HK-2 (cell line): ENCODE data around the gene PHF23.
A peak's percentile ranks its signal among the peaks of the same experiment; 100 is the strongest.

ENCODE experiments used
- DNase-seq: peaks from one replicate; pipeline ENCODE4 v3.0.0-alpha.2; 2018; ENCODE audit not compliant: unreplicated experiment

The PHF23 gene

DNA sequence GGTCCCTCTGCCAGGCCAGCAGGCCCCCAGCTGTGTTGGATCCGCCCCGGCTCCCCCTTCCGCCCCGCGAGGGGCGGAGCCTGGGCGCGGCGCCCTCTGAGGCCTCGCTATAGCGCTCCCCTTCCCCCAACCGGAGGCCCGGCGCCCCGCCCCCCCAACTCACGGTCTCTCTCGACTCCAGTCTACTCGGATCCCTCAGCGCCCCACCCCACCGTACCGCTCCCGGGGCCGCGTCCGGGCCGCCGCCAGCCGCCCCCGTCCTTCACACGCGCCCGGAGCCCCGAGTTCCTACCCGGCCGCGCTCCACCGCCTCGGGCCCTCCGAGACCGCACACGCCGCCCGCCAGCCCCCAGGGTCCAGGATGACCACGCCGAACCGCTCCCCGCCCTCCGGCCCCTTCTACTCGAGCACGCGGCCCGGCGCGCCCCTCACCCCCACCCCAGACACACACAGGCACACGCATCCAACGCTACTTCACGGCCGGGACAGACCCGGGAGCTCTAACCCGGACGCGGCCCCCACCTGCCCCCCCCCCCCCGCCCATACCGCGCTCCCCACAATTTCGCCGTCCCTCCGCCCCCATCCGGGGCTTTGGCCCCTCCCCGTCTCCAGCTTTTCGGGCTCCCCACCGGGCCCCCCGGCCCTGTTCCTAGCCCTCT is 1.4 kb downstream of the PHF23 start:
- DNase-seq = peak; percentile 77

DNA sequence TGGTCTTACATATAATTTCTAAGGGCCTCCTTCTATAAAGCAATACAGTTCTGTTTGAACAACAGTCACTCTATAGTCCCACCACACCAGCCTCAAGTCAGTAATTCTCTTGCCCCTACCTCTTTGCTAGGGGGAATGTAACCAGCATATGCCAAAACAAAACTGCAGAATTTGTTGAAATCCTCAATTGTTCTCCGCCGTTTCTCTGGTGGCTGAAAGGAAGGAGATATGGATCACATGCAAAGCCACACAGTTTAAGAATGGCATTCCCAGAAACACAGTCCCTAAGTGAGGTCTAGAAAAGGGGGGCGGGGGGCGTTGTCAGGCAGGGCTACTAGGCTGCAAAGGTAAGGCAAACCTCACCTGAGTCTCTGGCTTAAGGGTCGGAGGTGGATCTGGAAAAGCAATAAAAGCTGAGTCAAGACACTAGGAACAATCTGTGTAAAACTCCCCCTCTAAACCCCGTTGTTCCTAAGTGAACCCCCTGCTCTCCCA is 1.9 kb downstream of the PHF23 start:
- DNase-seq = no peak

DNA sequence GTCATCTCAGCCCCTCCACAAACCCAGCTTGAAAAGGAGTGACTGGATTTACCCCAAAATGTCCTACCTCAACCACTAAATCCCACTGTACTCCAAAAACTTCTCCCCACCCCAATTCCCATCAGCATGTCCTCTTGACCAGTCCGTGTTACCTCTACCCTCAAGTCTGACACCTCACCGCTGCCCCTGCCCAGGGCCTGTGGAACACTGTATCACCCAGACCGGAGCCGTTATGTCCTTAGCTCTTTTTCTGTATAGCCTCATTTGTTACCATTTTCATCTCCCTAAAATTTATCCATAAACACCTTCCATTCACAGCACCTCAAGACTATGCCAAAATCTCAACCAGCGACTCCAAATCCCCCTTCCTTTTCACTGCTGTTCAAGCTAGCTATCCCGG is 2.4 kb downstream of the PHF23 start:
- DNase-seq = no peak

DNA sequence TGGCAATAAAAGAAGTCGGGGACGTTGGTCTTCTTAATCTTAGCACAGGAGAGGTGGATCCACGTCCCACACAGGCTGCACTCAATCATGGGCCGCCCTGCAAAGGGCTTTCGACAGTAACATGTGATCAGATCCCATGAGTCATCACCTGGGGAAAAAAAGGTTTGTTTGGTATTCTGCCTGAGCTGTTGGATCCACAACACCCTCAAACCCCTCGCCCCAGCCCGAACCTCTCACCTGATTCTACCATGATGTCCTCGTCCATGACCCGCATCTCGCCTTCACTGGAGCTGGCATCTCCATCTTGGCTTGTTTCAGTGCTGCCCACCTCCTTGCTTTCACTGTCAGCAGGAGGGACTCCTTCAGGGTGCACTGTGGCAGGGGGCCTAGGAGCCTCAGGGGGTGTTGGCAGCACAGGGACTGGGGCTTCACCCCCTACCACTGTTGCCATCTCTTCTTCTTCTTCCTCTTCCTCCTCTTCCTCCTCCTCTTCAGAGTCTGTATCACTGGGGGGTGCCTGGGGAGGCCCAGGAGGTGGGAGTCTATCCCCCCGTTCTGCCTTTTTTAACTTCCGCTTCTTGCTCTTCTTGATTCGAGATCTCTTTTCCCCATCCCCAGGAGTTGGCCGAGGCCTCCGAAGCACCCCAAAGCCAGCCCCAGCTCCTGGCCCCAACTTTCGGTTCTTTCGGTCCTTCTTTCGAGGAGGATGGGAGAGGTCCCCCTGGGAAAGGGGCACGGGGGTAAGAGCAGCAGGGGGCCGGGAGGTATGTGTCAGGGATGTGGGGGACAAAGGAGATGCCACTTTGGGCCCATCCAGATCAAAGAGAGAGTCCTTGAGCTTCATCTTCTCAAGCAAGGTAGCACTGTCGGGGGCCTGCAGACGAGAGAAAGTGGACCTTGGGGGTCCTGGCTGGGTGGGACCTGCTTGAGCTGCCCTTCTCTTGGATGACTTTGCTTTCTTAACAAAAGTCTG is 3.3 kb downstream of the PHF23 start:
- no peak for DNase-seq

DNA sequence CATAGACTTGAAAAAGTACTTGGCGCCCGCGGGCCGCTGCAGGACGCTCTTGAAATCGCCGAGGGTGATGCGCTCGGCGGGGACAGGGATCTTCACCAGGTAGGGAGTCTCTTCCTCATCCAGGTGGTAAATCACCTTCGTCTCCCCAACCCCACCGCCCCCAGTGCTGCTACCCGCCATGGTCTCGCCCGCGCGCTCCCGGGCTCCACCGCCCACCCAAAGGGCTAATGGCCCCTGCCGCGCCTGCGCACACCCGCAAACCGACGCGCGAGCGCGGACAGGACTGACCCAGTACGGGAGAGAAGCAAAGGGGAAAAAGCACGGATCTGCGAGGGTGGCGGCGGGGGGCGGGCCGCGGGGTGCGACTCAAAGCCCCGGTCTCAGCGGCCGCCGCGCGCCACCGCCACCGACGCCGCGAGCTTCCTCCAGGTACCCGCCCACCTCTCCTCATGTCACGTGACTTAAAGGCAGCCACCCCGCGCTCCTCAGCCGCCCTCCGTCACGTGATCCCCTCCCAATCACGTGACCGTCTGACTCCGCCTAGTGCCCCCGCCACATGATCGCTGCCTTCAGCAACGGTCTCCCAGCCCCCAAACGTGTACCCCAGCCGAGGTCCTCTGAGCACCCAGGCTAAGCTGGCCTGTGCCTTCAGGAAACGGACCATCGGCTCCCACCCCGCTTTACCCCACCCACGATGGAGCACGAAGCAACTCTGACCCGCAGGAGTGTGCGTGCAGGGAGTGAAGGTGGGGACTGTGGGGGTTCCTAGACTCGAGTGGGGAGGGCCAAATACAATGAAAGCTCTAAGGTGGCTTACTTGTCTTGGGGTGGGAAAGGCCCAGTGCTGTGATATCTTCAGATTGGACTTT is 4.9 kb downstream of the PHF23 start, which contains the start of gene DVL2:
Gene DVL2, minus strand, starts transcription at position 435 of the 869 bp plus-strand sequence. Its CDS starts 255 bp downstream, at position 180.
- peak; percentile 96 for DNase-seq

DNA sequence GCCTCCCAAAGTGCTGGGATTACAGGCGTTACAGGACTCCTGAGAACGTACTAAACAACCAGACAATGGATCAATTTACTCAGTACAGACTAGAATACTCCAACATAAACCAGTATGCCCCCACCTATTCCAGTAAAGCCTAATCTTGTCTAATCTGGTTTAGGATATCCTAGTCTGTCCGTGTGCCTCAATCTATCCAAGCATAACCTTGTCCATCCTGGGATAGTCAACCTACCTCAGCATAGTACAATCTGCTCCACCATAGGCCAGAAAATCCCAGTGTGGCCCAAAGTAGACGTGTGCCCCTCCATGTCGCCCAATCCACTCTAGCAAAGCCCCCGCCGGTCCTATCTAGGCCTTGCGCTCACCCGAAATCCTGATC is 5.6 kb downstream of the PHF23 start:
- DNase-seq = no peak

DNA sequence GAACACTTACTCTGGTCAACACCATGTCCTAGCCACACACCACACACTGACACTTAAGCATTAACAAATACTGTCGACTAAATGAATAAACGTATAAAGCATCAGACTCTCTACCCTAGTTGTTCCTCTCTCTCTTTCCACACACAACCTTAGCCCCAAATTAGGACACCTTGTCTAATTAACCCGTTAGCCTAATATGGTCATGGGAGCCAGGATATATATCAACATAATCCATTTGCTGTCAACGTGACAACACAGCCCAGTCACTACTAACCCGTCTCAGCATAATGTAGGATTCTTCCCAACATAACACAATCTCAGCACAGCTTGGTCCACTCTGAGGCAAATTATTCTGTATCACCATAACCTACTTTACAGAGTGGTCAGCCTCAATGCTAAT is 7.1 kb downstream of the PHF23 start:
- DNase-seq = no peak

DNA sequence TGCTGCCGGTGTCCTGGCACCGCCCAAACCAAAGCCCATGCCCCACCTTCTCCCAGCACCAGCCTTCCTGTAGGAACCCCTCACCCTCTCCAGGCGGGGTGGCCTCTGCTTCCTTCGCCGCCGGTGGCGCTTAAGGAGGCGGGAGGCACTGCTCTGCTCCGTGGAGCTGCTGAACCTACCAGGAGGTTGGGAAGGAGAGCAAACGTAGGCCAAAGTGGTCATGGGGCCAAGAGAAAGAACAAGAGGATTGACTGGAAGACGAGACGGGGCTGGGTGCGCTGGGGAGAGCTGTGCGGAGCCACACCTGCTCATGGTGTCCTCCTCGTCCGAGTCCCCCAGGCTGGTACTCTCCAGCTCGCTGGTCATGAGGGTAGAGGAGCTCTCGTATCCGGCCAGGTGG is 9.8 kb downstream of the PHF23 start:
- no peak for DNase-seq

DNA sequence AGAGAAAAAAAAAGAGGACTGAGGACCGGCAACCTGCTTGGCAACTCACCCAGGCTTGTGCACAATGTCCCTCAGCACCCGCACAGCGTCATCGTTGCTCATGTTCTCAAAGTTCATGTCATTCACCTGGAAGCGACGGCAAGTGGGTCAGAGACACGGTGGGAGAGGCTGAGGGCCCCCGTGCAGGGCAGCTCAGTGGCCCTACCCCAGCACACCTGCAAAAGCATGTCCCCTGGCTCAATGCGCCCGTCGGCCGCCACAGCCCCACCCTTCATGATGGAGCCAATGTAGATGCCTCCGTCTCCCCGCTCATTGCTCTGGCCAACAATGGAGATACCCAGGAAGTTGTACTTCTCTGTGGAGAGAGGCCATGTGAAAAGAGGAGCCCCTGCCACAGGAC is 10.3 kb downstream of the PHF23 start:
- DNase-seq = no peak

DNA sequence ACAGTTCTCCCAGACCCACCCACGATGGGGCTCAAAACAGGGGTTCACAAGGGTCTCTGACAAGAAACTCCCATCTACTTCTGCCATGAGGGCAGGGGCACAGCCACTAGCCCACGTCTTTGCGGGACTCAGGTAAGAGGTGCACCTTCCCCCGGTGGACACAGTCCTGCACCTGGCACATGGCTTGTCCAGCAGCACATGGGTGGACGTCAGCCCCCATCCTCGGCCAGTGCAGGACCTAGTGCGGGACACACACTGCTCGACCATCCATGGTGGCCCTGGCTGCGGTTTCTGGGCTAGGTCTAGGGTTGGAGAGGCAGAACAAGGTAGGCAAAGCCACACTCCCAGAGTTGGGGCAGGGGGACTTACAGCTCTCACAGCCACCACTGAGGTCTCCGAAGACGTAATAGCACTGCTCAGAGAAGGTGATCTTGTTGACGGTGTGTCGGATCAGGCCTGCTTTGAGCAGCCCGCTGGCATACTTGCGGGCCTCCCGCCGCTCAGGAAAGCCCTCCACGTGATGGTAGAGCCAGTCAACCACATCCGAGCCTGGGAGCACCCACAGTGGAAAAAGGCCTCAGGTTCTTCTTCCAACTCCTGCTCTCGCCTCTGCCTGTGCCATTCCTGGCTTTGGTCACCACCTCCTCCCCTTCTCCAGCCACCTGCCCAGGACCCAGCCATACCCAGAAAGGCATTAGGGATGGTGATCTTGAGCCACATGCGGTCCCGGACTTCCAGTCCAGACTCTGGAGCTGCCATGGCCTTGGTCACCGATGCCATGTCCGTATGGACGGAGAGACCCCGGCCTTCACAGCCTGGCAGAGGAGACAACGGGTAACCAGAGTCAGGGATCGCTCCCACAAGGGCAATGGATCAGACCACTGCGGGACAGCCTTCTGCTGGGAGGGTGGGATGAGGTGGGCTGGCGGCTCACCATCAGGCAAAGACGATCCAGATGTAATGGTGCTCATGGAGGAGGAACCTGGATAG is 12.2 kb downstream of the PHF23 start:
- DNase-seq = no peak

DNA sequence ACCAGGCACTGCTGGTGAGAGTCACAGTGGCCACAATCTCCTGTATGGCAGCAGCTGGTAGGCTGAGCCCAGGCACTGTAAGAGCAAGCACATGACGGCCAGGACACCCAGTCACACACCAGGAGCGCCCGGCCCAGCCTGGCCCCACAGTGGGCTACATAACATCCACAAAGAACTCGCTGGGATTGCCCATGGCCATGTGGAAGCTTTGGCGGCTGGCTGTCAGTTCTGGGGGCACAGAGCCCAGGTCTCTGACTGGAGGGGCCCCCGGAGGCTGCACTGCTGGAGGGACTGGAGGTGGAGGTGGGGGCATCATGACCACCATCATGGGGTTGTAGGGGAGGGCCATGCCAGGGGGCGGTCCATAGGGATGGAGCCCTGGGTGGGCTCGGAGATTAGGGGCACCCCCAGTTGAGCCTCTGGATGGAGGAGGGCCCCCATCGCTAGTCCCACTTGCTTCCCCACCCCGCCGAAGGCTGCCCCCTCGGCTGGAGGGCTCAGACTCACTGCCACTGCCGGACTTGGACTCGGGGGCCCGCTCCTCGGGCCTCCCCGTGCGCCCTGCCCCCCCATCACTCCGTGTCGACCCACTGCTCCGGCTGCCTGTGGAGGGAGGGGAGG is 13.4 kb downstream of the PHF23 start:
- DNase-seq = no peak

DNA sequence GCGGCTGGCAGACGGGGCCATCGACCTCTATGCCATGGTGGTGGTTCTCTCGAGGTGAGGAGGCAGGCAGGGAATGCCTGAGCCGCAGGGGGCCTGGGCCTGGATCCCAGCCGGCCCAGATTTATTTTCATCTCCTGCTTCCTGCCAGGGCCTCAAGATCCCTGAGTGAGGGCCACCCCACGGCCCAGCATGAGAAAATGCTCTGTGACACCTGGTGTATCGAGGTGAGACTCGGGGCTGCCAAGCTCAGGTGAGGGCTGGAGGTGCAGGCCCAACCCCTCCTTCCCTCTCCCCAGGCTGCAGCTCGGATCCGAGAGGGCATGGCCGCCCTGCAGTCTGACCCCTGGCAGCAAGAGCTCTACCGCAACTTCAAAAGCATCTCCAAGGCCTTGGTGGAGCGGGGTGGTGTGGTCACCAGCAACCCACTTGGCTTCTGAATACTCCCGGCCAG is 14.6 kb downstream of the PHF23 start:
- no peak for DNase-seq

DNA sequence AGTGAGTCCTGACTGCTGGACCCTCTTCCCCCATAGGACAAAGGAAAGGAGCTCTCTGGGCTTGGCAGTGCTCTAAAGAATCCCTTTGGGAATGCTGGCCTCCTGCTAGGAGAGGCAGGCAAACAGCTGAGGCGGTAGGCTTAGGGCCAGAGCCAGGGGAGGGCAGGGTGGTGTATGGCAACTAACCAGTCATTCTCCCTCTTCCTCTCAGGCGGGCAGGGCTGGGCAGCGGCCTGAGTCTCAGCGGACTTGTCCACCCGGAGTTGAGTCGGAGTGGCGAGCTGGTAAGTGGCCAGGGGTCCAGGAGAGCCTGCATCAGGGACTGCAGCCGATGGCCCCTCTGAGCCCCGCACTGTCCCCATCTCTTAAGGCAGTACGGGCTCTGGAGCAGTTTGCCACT is 15.1 kb downstream of the PHF23 start:
- no peak for DNase-seq

DNA sequence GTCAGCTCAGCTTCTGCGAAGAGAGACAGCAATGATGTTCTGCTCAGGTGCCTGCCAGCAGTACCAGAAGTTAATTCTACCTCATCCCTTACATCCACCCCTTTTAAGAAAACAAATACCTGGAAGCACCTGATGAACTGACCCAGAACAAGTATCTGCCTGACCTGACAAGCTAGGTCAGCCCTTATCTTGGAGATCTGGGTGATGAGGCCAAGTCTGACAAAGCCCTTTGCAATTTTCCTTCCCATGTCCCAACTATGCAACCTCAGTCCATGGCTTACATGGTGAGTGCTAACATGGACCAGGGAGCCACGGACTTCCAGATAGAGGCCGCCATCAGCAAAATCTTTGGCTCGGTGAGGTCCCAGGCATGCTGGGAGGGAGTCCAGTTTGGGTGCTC is 15.9 kb downstream of the PHF23 start:
- DNase-seq = no peak

DNA sequence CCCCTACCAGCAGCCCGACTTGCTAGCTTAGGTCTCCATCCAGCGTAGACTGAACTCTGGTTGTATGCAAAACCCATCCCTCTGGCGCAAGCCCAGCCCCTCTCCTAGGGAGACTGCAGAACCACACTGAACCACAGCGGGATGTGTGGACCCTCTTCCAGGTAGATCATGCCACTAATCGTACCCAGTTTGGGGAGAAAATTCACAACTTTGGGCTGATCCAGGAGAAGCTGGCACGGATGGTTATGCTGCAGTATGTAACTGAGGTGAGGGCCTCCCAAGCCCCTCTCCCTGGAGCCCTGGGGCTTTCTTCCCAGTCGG is 16.3 kb downstream of the PHF23 start:
- DNase-seq = no peak

DNA sequence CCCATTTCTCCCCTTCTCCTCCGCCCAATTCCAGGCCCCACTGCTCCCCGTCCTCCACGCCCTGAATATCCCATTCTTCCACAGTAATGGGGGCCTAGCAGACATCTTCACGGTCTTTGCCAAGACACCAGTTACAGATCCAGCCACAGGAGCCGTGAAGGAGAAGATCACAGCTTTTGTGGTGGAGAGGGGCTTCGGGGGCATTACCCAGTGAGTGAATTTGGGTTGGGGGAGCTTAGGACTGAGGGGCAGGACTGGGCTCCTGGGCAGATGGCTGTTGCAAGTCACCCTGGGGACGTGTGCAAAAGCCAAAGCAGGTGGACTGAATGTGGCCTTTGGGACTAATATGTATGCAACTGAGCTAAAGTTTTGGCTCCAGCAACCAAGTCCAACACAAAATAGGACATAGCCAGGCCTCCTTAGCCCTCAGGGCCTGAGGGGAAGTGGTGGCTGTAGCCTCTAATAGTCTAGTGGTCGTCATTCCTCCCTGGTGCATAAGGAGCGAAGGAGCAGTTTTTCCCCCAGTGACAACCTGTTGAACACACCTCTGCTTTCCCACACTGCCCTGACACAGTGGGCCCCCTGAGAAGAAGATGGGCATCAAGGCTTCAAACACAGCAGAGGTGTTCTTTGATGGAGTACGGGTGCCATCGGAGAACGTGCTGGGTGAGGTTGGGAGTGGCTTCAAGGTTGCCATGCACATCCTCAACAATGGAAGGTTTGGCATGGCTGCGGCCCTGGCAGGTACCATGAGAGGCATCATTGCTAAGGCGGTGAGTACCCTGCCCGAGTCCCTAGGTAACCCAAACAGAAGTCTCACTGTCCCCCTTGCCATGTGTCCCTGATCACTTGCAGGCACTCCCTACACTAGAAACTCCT is 16.9 kb downstream of the PHF23 start:
- DNase-seq = no peak

DNA sequence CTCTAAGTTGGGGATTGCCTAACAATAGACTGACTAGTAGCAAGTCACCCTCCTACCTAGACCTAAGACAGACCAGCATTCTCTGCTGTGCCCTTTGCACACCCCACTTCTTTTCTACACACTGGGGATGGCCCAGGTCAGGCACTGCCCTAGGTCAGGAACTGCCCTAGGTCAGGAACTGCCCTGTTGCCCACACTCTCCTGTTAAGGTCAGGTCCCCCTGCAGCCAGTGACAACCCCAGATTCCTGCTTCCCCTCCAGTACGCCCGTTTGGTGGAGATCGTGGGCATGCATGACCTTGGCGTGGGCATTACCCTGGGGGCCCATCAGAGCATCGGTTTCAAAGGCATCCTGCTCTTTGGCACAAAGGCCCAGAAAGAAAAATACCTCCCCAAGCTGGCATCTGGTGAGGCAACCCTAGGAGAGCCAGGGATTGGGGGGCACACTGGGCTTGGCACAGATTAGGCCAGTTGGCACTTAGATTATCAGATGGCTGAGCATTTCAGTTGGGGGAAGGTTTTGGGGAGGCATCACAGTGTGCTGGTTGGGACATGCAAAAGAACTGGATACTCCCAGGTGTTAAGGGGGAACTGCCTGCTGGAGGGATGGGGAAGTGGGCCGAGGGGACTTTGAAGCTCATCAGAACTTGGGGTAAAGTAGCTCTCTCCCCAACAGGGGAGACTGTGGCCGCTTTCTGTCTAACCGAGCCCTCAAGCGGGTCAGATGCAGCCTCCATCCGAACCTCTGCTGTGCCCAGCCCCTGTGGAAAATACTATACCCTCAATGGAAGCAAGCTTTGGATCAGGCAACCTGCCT is 17.8 kb downstream of the PHF23 start:
- no peak for DNase-seq

DNA sequence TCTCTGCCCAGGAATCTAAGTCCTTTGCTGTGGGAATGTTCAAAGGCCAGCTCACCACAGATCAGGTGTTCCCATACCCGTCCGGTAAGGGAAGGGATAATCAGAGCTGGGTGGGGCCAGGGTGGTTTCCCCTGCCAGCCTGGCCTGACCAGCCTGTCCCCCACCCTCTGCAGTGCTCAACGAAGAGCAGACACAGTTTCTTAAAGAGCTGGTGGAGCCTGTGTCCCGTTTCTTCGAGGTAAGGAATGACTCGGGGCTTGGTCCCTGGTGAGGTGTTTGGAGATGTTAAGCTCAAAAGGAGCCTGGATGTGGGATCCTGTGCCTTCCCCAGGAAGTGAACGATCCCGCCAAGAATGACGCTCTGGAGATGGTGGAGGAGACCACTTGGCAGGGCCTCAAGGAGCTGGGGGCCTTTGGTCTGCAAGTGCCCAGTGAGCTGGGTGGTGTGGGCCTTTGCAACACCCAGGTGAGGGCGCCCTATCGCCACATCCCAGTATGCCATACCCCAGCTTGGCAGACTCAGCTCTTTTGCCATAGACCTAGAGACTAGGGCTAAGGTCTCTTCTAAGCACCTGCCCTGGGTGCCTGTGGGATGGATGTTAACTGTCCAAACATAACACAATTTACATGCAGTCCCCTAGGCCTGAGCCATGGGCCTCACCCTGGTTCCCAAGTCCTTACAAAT is 18.5 kb downstream of the PHF23 start:
- peak; percentile 69 for DNase-seq
